ENCODE measurements around the gene C2orf92. TPM values are rescaled to one million over a fixed set of nuclear protein-coding genes. Genes with fewer than 3 reads are reported as not detected.

Gene C2orf92
- total and polyA plus RNA-seq, 2 donors (not counting 1 experiment from before 2014, with no cell fraction given), result 0.99 to 1.1 TPM

- H3K4me2 ChIP-seq (ENCODE audit: extremely low read depth, insufficient read depth, low read length), result no peak overlapping the region
- H3K36me3 ChIP-seq (ENCODE audit: control insufficient read depth, insufficient read depth, low read length), result no peaks in the 10 kb centered on the region
- no peaks in the 10 kb centered on the region for H3K27me3 ChIP-seq (ENCODE audit: control insufficient read depth, insufficient read depth, low read length)
- no peak overlapping the region for H3K9ac ChIP-seq (ENCODE audit: insufficient read depth, low read length)
- no peaks in the 10 kb centered on the region for H3K4me1 ChIP-seq (ENCODE audit: control insufficient read depth, extremely low read depth, insufficient read depth, low read length)
- TF ChIP-seq, protein P1, sequence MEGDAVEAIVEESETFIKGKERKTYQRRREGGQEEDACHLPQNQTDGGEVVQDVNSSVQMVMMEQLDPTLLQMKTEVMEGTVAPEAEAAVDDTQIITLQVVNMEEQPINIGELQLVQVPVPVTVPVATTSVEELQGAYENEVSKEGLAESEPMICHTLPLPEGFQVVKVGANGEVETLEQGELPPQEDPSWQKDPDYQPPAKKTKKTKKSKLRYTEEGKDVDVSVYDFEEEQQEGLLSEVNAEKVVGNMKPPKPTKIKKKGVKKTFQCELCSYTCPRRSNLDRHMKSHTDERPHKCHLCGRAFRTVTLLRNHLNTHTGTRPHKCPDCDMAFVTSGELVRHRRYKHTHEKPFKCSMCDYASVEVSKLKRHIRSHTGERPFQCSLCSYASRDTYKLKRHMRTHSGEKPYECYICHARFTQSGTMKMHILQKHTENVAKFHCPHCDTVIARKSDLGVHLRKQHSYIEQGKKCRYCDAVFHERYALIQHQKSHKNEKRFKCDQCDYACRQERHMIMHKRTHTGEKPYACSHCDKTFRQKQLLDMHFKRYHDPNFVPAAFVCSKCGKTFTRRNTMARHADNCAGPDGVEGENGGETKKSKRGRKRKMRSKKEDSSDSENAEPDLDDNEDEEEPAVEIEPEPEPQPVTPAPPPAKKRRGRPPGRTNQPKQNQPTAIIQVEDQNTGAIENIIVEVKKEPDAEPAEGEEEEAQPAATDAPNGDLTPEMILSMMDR (conservative IDR thresholded peaks at IDR 0.05 in 1 of 2, IDR thresholded peaks at IDR 0.05 in 1 of 2; ENCODE audit: low read depth in 1 of 2, low read length in 2 of 2), result no peak
- no peak for TF ChIP-seq EZH2 (IDR thresholded peaks at IDR 0.05; ENCODE audit: low read length, missing control alignments)
- no peak overlapping the region for H2AFZ ChIP-seq (ENCODE audit: low read length)
- no peaks in the 10 kb centered on the region for H3K79me2 ChIP-seq (ENCODE audit: control insufficient read depth, insufficient read depth, low read length)
- no peaks in the 10 kb centered on the region for H3K9me3 ChIP-seq (ENCODE audit: control insufficient read depth, insufficient read depth, low read depth, low read length)
- H4K20me1 ChIP-seq (ENCODE audit: control insufficient read depth, extremely low read depth, insufficient read depth, low read length), result no peaks in the 10 kb centered on the region
- DNase-seq (ENCODE audit: low read depth in 2 of 2), result no peak
- no peak overlapping the region for H3K4me3 ChIP-seq (replicated peaks in 1 of 4; ENCODE audit: control extremely low read depth in 1 of 4, insufficient read depth in 1 of 4, low read depth in 3 of 4, low read length in 4 of 4)
- no peak overlapping the region for H3K27ac ChIP-seq (ENCODE audit: insufficient read depth, low read length)
Measured at GRCh38 chr2:97741251-97741650, 71.7 kb downstream of the C2orf92 start.

DNA sequence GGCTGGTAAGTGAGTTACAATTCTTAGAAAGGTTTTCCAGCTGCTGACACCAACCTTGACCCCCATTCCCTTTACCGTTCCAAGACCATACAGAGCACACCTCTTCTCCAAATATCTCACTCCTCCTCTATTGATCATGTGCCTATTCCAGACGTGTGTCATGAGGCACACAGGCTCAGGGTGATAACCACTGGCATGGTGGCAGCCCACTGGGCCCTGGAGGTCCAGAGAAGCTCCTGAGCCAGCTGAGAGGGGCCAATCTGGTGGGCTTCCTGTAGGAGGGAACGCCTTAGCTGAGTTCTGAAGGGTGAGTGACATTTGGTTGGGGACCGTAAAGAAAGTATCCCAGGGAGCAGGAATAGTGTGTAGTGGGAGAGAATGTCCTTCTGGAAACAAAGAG lies 72.2 kb downstream of the C2orf92 start:
- Histone ChIP-seq H3K36me3 (ENCODE audit: control insufficient read depth, insufficient read depth, low read length) (no peaks in the 10 kb centered on the region), H3K4me3 (replicated peaks in 1 of 4; ENCODE audit: control extremely low read depth in 1 of 4, insufficient read depth in 1 of 4, low read depth in 3 of 4, low read length in 4 of 4) (no peak overlapping the region), H3K27ac (ENCODE audit: insufficient read depth, low read length) (no peak overlapping the region), H3K9me3 (ENCODE audit: control insufficient read depth, insufficient read depth, low read depth, low read length) (no peaks in the 10 kb centered on the region), H2AFZ (ENCODE audit: low read length) (no peak overlapping the region), H4K20me1 (ENCODE audit: control insufficient read depth, extremely low read depth, insufficient read depth, low read length) (no peaks in the 10 kb centered on the region), H3K4me2 (ENCODE audit: extremely low read depth, insufficient read depth, low read length) (no peak overlapping the region), H3K79me2 (ENCODE audit: control insufficient read depth, insufficient read depth, low read length) (no peaks in the 10 kb centered on the region), H3K27me3 (ENCODE audit: control insufficient read depth, insufficient read depth, low read length) (no peaks in the 10 kb centered on the region), H3K9ac (ENCODE audit: insufficient read depth, low read length) (no peak overlapping the region), H3K4me1 (ENCODE audit: control insufficient read depth, extremely low read depth, insufficient read depth, low read length) (no peaks in the 10 kb centered on the region)
- TF ChIP-seq, protein P1 (conservative IDR thresholded peaks at IDR 0.05 in 1 of 2, IDR thresholded peaks at IDR 0.05 in 1 of 2; ENCODE audit: low read depth in 1 of 2, low read length in 2 of 2), result no peak
- no peak for TF ChIP-seq EZH2 (IDR thresholded peaks at IDR 0.05; ENCODE audit: low read length, missing control alignments)
- DNase-seq (ENCODE audit: low read depth in 2 of 2), result no peak

DNA sequence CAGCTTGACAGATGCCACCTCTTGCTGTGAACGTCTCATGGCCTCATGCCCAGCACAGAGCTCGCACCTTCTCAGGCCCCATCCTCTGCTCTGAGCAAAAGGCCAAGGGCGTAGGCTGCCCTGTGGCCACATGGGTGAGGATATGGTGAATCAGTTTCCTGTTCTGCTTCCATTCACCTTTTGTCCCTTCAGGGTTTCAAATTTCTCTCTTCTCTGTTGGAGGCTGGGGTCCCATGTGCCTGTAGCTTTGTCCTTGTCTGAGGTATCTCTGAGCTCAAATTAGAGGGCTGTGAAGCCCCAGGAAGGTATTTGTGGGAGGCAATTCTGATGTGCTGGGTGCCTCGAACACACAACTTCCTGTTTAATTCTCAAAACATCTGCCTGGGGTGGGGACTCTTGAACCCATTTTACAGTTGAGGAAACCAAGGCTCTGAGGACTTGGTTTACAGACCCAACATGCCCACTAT lies 72.9 kb downstream of the C2orf92 start:
- no peaks in the 10 kb centered on the region for H3K9me3 ChIP-seq (ENCODE audit: control insufficient read depth, insufficient read depth, low read depth, low read length)
- H3K27ac ChIP-seq (ENCODE audit: insufficient read depth, low read length), result no peak overlapping the region
- H2AFZ ChIP-seq (ENCODE audit: low read length), result no peak overlapping the region
- no peak overlapping the region for H3K4me2 ChIP-seq (ENCODE audit: extremely low read depth, insufficient read depth, low read length)
- H4K20me1 ChIP-seq (ENCODE audit: control insufficient read depth, extremely low read depth, insufficient read depth, low read length), result no peaks in the 10 kb centered on the region
- TF ChIP-seq, protein P1 (conservative IDR thresholded peaks at IDR 0.05 in 1 of 2, IDR thresholded peaks at IDR 0.05 in 1 of 2; ENCODE audit: low read depth in 1 of 2, low read length in 2 of 2), result no peak
- H3K27me3 ChIP-seq (ENCODE audit: control insufficient read depth, insufficient read depth, low read length), result no peaks in the 10 kb centered on the region
- no peak overlapping the region for H3K4me3 ChIP-seq (replicated peaks in 1 of 4; ENCODE audit: control extremely low read depth in 1 of 4, insufficient read depth in 1 of 4, low read depth in 3 of 4, low read length in 4 of 4)
- no peaks in the 10 kb centered on the region for H3K4me1 ChIP-seq (ENCODE audit: control insufficient read depth, extremely low read depth, insufficient read depth, low read length)
- H3K79me2 ChIP-seq (ENCODE audit: control insufficient read depth, insufficient read depth, low read length), result no peaks in the 10 kb centered on the region
- no peaks in the 10 kb centered on the region for H3K36me3 ChIP-seq (ENCODE audit: control insufficient read depth, insufficient read depth, low read length)
- no peak overlapping the region for H3K9ac ChIP-seq (ENCODE audit: insufficient read depth, low read length)
- peak; percentile 7 to 15 for DNase-seq (ENCODE audit: low read depth in 2 of 2)

Measured in fibroblast of lung (primary cell).